Activated CD4-positive, alpha-beta T cell treated with anti-CD3 and anti-CD28 coated beads, Interleukin-2, amount 10 ng/mL, durations not matched to agents 7 days and 5 days (primary cell): ENCODE measurements around the gene ZNF518A. TPM values are rescaled to one million over a fixed set of nuclear protein-coding genes. Genes with fewer than 3 reads are reported as not detected.

ENCODE experiments used
- CTCF ChIA-PET: fragments of 350-600 bp; sonication (Branson Sonifier 250); formaldehyde crosslinking; loops from one replicate; lab custom pipeline; 2021; ENCODE audit warnings: antibody characterized with exemption; lab: Charles Lee
- POLR2A ChIA-PET: fragments of 350-600 bp; sonication (Branson Sonifier 250); formaldehyde crosslinking; loops from one replicate; lab custom pipeline; 2021; ENCODE audit warnings: antibody characterized with exemption; lab: Charles Lee
- DNase-seq: peaks from one replicate; pipeline ENCODE4 v3.0.0-alpha.2; 2020
- H3K27ac Mint-ChIP-seq: one replicate; pipeline ENCODE4 v1.8.0; 2021; ENCODE audit warnings: mild to moderate bottlenecking, moderate library complexity, mixed read lengths
- H3K27me3 Mint-ChIP-seq: one replicate; pipeline ENCODE4 v1.8.0; 2021; ENCODE audit warnings: mixed read lengths
- H3K36me3 Mint-ChIP-seq: one replicate; pipeline ENCODE4 v1.8.0; 2021; ENCODE audit warnings: low read depth, mixed read lengths
- H3K4me1 Mint-ChIP-seq: one replicate; pipeline ENCODE4 v1.8.0; 2021; ENCODE audit warnings: mixed read lengths
- H3K4me3 Mint-ChIP-seq: one replicate; pipeline ENCODE4 v1.8.0; 2021; ENCODE audit warnings: mild to moderate bottlenecking, moderate library complexity, mixed read lengths
- H3K9me3 Mint-ChIP-seq: one replicate; pipeline ENCODE4 v1.8.0; 2021; ENCODE audit warnings: mixed read lengths
- total RNA-seq, 2 experiments: library from RNA; stranded (reverse); gene quantifications; one replicate each; pipeline ENCODE4 v1.2.3, GENCODE V29; 2021

ZNF518A gene
- total RNA-seq, 2 experiments from 2014 or later, result 17.8 to 18.9 TPM

DNA sequence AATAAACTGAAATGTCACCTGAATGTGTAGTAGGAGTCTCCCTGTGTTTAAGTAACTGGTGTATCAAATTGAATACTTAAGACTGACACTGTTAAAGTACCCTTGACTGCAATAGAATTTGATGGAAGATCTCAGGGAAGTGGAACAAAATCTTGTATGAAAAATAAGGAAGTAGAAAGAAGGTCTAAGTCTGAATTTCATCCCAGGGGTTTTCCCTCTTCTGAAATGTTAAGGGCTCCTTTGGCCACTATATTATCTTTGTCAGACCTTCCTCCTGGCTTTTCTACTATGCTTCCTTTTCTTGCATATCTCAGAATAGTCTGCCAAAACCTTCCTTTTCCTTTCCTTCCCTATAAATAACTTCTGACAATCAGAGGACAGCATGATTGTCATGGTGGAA lies 81.7 kb downstream of the ZNF518A start:
- Mint-ChIP-seq H3K27ac (no peak overlapping the region), H3K4me3 (no peak overlapping the region), H3K4me1 (no peaks in the 10 kb centered on the region), H3K36me3 (no peaks in the 10 kb centered on the region), H3K27me3 (peaks cover 8% of the 10 kb centered on the region), H3K9me3 (no peaks in the 10 kb centered on the region)
- ChIA-PET CTCF (no interaction called here), POLR2A (no interaction called here)
- DNase-seq, result no peak

- POLR2A ChIA-PET, result no interaction called here
- H3K27ac Mint-ChIP-seq, result no peak overlapping the region
- no peak overlapping the region for H3K4me3 Mint-ChIP-seq
- H3K36me3 Mint-ChIP-seq, result no peaks in the 10 kb centered on the region
- H3K4me1 Mint-ChIP-seq, result no peaks in the 10 kb centered on the region
- CTCF ChIA-PET, result interaction anchor here (1.4 kb wide), 1 partner anchor 17 kb away, joined by 4 read pairs; no protein-coding TSS in a partner anchor
- no peak for DNase-seq
- H3K27me3 Mint-ChIP-seq, result peaks cover 8% of the 10 kb centered on the region
- no peaks in the 10 kb centered on the region for H3K9me3 Mint-ChIP-seq
Observed at GRCh38 chr10:96212911-96213310, 82.8 kb downstream of the ZNF518A start.

Other genes starting within 250 kb of the ZNF518A start
- gene CC2D2B, start 222.3 kb upstream of the ZNF518A start, total RNA-seq, result not detected
- 1 to 10 TPM; 4.1 to 4.8 TPM for gene CCNJ, start 86.7 kb upstream of the ZNF518A start, total RNA-seq
- gene BLNK, start 141.3 kb downstream of the ZNF518A start, total RNA-seq, result not detected
- not detected for gene DNTT, start 174.1 kb downstream of the ZNF518A start, total RNA-seq
- gene OPALIN, start 228.7 kb downstream of the ZNF518A start, total RNA-seq, result not detected